ENCODE data around the gene SPRY4.
A peak's percentile ranks its signal among the peaks of the same experiment; 100 is the strongest.
"Not testable (repeated sequence)": the region's sequence is repeated elsewhere in the genome, so short reads cannot be mapped to it uniquely, and the experiment has no call there.

The SPRY4 gene

GRCh38 chr5:142324871-142325724, at the start of gene SPRY4:
TSS of gene SPRY4 (minus strand) at chr5:142325021. CDS start at chr5:142315108, 9,913 bp downstream.
- DNase-seq: peak; percentile 92

GRCh38 chr5:142368529-142368928, 43.7 kb upstream of the SPRY4 start:
- no peak for DNase-seq

- DNase-seq: no peak
Observed at GRCh38 chr5:142366007-142366406, 41.2 kb upstream of the SPRY4 start.

- no peak for DNase-seq
Observed at GRCh38 chr5:142364251-142365145, 39.7 kb upstream of the SPRY4 start.

DNA sequence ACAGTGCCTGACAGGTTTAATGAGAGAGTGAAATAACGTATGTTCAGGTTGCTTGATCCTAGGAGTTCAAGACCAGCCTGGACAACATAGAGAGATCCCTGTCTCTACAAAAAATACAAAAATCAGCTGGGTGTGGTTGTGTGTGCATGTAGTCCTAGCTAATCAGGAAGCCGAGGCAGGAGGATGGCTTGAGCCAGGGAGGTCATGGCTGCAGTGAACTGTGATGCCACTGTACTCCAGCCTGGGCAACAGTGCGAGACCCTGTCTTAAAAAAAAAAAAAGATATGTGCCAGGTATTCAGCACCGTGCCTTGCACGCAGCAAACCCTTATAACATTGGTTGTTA, 38.8 kb upstream of the SPRY4 start:
- no peak for DNase-seq

- not testable (repeated sequence) for DNase-seq
Observed at GRCh38 chr5:142362193-142362592, 37.4 kb upstream of the SPRY4 start.

DNA sequence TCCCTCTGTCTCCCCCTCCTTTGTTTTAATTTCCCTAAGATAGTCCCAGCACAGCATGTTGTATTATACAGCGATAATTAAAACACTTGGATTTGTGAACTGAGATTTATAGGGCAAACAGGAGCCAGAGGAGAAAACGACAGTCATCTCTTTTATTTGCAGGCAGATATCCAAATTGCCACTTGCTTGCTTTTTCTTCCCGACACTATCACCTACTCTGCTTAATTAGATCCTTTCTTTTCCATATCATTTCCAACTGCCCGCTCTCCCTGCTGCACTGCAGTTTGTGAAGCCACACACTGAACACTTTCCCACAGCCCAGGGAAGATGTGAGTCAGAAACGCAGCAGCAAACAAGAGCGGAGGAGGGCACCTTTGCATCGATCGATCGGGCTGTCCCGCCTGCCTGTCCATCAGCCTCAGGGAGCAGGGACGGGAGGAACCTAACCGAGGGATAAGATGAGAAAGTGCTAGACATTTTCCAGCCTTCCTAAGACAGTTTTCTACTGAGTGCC, 35.8 kb upstream of the SPRY4 start:
- no peak for DNase-seq

- no peak for DNase-seq
Observed at GRCh38 chr5:142360051-142360498, 35.3 kb upstream of the SPRY4 start.

DNA sequence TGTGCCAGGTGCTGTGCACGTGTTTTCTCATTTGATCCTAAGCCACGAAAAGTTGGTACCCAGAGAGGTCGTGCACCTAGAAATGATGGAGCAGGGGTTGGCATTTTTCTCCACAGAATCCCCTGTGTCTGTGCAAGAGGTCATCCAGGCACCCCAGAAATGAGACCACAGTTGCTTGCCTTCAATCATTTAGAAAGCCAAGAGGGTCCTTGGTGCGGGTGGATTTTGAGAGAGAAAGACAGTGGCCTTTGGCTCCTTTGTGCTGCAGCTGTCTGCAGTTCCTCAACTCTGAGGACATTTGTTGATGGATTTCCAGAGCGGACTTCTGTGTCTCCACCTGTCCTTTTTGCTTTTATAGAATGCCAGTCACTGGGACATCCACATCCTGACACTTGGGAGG, 33.8 kb upstream of the SPRY4 start:
- no peak for DNase-seq

DNA sequence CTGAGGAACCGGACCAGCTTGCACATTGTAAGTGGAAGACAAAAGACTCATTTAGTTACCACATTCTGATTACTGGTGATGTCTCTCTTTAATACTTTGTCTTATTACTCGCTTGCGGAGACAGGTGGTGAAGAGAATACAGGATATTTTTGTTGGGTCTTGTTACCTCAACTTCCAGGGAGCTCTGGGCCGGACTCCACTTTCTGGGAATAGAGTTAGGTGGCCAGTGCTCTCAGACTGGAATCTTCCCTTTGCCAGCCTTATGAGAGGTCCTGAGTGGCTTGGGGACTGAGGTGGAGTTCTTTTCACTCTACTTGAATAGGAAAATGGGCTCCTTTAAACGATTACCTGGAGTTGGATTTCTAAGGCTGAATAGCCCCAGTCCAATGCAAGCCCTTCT, 33.3 kb upstream of the SPRY4 start:
- no peak for DNase-seq

DNA sequence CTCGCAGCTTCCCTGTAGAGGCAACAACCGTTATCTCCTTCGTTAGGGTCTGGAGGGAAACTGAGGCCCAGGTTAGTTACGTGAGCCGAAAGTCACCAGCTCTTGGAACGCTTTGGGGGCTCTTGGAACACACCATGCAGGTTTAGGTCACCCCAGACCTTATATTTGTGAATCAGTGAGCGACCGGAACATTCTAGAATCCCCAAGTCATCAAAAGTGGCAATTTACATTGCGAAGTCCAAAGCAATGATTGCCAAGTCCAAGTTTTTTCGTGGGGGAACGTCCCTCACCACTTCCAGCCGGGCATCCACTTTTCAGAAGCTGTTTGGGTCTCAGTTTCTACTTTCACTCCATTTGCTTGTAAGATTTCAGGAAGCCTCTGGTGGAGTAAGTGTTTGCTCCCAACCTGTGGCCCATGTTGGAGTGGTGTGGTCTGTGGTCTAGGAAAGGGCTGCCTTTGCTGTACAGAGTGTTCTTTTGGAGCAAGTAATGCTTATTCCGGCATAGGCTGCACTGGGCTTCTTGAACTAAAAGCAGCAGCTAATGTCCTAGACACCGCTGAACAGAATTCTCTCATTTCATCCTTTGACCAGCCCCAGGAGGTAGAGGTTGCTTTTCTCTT, 32.8 kb upstream of the SPRY4 start:
- no peak for DNase-seq

GRCh38 chr5:142356716-142357468, 32.1 kb upstream of the SPRY4 start:
- DNase-seq: peak; percentile 13

GRCh38 chr5:142356349-142356715, 31.5 kb upstream of the SPRY4 start:
- no peak for DNase-seq

DNA sequence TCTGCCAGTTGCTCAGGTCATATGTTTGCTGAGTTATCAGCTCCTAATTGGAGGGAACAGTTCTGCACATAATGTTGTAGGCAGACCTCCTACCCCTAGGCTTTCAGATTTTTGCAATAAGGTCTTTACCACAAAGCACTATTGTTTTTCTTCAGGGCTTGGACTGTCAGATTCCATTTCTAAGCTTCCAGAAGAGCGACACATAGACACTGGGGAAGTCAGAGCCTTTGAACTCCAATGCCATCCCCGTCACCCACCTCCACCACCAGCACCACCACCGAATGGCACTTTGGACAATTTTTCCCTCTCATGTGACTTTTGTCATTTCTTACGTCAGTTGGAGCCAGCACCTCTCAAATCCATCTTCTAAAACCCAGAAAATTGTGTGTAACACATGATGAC, 28.3 kb upstream of the SPRY4 start:
- no peak for DNase-seq

GRCh38 chr5:142350021-142350420, 25.2 kb upstream of the SPRY4 start:
- no peak for DNase-seq

DNA sequence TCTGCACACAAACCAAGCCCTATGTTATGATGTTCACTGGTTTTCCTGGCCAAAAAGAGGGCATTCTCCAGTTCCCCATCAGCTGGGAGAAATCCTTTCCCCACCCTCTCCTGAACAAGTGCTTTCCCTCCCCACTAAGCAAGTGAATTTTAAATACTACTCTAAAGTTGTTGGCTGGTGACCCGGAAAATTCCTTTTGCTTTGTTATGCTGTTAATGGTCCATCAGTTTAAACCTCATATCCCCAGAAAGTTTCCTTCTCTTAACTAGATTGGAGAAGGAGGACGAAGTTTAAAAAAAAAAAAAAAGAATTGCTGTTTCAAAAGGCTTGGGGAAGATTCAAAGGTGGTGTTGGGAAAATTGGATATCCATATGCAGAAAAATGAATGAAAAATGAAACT, 21.9 kb upstream of the SPRY4 start:
- DNase-seq: no peak

- not testable (repeated sequence) for DNase-seq
Observed at GRCh38 chr5:142344915-142345314, 20.1 kb upstream of the SPRY4 start.

- DNase-seq: no peak
Observed at GRCh38 chr5:142343531-142343930, 18.7 kb upstream of the SPRY4 start.

DNA sequence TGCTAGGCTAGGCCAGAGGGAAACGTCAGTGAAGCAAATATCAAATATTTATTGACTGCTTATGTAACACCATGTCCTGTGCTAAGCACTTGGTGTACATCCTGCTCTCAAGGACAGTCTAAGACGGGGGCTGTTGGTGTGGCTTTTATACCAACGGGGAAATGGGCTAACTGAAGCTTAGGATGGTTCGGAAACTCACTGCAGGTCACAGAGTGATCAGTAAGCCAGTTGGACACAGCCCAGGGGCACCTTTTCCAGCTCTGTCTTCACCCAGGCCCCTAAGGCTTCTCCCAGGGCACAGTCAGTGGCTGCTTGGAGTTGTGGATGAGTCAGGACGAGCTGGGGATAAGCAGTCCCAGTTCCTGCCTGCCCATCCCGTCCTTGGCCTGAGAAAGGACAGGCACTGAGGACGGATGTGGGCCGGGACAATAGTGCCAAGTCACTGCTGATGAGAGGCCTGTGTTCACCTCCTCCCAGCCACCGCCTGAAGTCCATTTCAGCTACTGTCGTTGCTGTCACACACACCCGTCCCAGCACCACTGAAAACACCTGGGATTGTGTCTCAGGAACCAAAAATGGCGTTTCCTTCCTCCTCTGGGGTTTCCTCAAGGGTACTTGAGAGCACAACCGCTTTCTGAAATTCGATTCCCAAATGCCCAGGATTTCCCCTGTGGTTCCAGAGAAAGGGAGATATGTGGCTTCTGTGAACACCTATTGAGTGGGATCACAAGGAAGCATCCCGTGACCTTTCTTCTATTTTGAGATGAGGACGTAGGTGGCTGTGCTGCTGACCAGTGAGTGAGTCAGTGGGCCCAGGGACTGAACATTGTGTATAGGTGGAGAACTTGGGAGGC, 17.5 kb upstream of the SPRY4 start:
- no peak for DNase-seq

GRCh38 chr5:142339781-142340180, 15.0 kb upstream of the SPRY4 start:
- DNase-seq: no peak

GRCh38 chr5:142334538-142334937, 9.7 kb upstream of the SPRY4 start:
- no peak for DNase-seq

DNA sequence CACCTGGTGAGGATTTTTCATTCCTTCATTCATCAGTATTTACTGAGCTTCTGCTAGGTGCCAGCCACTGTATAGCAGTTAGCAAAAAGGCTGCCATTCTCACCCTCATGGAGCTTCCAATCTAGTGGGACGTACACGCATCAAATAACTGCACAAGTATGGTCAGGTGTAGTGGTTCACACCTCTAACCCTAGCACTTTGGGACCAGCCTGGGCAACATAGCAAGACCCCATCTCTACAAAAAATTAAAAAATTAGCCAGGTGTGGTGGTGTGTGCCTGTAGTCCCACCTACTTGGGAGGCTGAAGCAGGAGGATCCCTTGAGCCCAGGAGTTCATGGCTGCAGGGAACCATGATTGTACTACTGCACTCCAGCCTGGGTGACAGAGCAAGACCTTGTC, 8.9 kb upstream of the SPRY4 start:
- not testable (repeated sequence) for DNase-seq
